ENCODE measurements around the gene ZDHHC23.

ZDHHC23 gene

DNA sequence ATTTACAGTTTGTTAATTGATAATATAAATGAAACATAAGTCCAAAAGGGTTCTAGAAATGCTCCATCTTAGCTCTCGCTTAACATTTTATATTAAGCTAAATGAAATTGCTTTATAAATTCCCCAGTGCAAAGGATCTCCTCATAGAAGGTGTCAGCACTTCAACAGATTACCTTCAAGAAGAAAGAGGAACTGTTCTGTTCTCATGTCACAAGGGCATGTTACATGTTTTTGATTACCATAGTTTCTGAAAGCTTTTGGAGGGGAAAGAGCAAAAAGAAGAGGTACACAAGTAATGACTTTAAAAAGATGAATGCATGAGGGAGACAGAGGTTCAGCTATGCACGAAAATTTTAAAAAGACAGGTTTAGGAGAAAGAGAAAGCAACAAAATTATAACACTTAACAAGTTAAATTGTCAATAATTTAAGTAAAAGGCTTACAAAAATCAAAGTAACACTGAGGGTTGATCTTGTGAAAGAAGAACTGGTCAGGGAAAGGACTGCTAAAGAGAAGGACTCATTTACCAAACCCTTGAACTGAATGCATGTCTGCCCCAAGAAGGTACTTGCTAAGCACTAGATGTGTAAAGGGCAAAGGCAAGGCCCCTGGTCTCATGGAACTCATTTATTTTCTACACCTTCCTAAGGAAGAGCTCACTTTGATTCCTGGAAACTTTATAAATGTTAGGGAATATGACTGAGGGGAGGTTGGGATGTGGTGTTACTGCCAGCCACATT lies 63.4 kb downstream of the ZDHHC23 start:
- no peak for DNase-seq

All from activated CD8-positive, alpha-beta memory T cell treated with anti-CD3 and anti-CD28 coated beads, Interleukin-2, amount 50 U/mL, for 4 hours (primary cell).